Thyroid gland (tissue), 4 donors: Measurements from ENCODE around the gene FGD5.

Experiments used
- CTCF ChIP-seq, 6 experiments: fragments of 200-600 bp in 3 of 6; fragments of 450-650 bp in 3 of 6; sonication (generic) in 3 of 6; IDR thresholded peaks; one replicate each; pipeline ENCODE4 v1.5.1; 2016 to 2019; ENCODE audit warnings: antibody characterized with exemption in 6 of 6, mild to moderate bottlenecking in 2 of 6, inconsistent platforms in 1 of 6, moderate library complexity in 1 of 6
- POLR2A ChIP-seq, 2 donors: fragments of 450-650 bp; IDR thresholded peaks; one replicate each; pipeline ENCODE4 v1.6.1; 2017; ENCODE audit warnings: antibody characterized with exemption in 2 of 2, mild to moderate bottlenecking in 2 of 2, moderate library complexity in 1 of 2

DNA sequence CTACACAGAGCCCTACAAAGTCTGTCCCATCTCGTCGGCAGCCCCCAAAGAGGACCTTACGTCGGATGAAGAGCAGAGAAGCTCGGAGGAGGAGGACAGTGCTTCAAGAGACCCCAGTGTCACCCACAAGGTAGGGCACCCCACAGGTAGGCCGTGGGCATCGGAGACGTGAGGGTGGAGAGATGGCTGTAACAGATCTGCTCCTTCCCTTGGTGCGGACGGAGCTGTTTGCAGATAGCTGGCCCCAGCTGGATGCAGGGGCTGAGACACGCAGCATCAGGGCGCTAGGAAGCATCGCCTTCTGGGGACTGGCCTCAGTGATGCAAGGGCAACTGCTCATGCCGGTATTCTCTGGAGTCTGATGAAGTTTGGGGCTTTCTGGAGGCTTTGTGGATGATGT is 45.4 kb downstream of the FGD5 start:
- TF ChIP-seq CTCF (IDR thresholded peaks at IDR 0.05) (no peak), POLR2A (IDR thresholded peaks at IDR 0.05) (no peak)
